GM18870 (cell line): ENCODE data around the gene EPB41L1.

ENCODE experiments used
- ATAC-seq: cut with Tn5 transposase; IDR thresholded peaks from one replicate; pipeline ENCODE4 v1.9.1; 2021; ENCODE audit warnings: moderate library complexity; ENCODE audit not compliant: unreplicated experiment

Gene EPB41L1

GRCh38 chr20:36154700-36155628, at the start of gene EPB41L1:
TSS of gene EPB41L1 (plus strand) at chr20:36154740. CDS start at chr20:36173778, 19,038 bp downstream.
- no peak for ATAC-seq

- ATAC-seq: no peak
Measured at GRCh38 chr20:36104856-36105255, 49.7 kb upstream of the EPB41L1 start.

- ATAC-seq: no peak
Measured at GRCh38 chr20:36105711-36106226, 48.8 kb upstream of the EPB41L1 start.

- ATAC-seq: no peak
Measured at GRCh38 chr20:36106606-36107005, 47.9 kb upstream of the EPB41L1 start.

GRCh38 chr20:36107881-36108280, 46.7 kb upstream of the EPB41L1 start:
- no peak for ATAC-seq

- ATAC-seq: no peak
Measured at GRCh38 chr20:36109251-36109947, 45.1 kb upstream of the EPB41L1 start.

GRCh38 chr20:36110994-36111393, 43.5 kb upstream of the EPB41L1 start:
- no peak for ATAC-seq

- ATAC-seq: no peak
Measured at GRCh38 chr20:36112112-36112511, 42.4 kb upstream of the EPB41L1 start.

- ATAC-seq: no peak
Measured at GRCh38 chr20:36113036-36113435, 41.5 kb upstream of the EPB41L1 start.

- no peak for ATAC-seq
Measured at GRCh38 chr20:36113566-36114250, 40.8 kb upstream of the EPB41L1 start.

GRCh38 chr20:36114707-36115106, 39.8 kb upstream of the EPB41L1 start:
- no peak for ATAC-seq

- no peak for ATAC-seq
Measured at GRCh38 chr20:36115925-36116324, 38.6 kb upstream of the EPB41L1 start.

- no peak for ATAC-seq
Measured at GRCh38 chr20:36116807-36117441, 37.6 kb upstream of the EPB41L1 start.

- ATAC-seq: no peak
Measured at GRCh38 chr20:36117638-36118037, 36.9 kb upstream of the EPB41L1 start.

- no peak for ATAC-seq
Measured at GRCh38 chr20:36118371-36118770, 36.2 kb upstream of the EPB41L1 start.

GRCh38 chr20:36119537-36119936, 35.0 kb upstream of the EPB41L1 start:
- no peak for ATAC-seq

GRCh38 chr20:36120241-36120640, 34.3 kb upstream of the EPB41L1 start:
- ATAC-seq: no peak

GRCh38 chr20:36120991-36121390, 33.5 kb upstream of the EPB41L1 start:
- no peak for ATAC-seq

- no peak for ATAC-seq
Measured at GRCh38 chr20:36121981-36122930, 32.3 kb upstream of the EPB41L1 start.

- no peak for ATAC-seq
Measured at GRCh38 chr20:36122931-36123288, 31.6 kb upstream of the EPB41L1 start.
